Nephron (organoid): ENCODE measurements around the gene UXS1.

Experiments used
- H3K27ac Mint-ChIP-seq, 3 experiments: 2 replicates each; pipeline ENCODE4 v1.8.0; 2020; ENCODE audit warnings: mixed read lengths in 3 of 3, mild to moderate bottlenecking in 2 of 3, moderate library complexity in 1 of 3
- H3K27me3 Mint-ChIP-seq: 2 replicates; pipeline ENCODE4 v1.8.0; 2021; ENCODE audit warnings: low read depth, mild to moderate bottlenecking, moderate library complexity, mixed read lengths
- H3K36me3 Mint-ChIP-seq: 2 replicates; pipeline ENCODE4 v1.8.0; 2020; ENCODE audit warnings: low read depth, mixed read lengths
- H3K4me1 Mint-ChIP-seq: 2 replicates; pipeline ENCODE4 v1.8.0; 2020; ENCODE audit warnings: mixed read lengths
- H3K4me3 Mint-ChIP-seq, 3 experiments: 2 replicates each; pipeline ENCODE4 v1.8.0; 2020; ENCODE audit warnings: mild to moderate bottlenecking in 3 of 3, mixed read lengths in 3 of 3, moderate library complexity in 2 of 3
- H3K9me3 Mint-ChIP-seq: 2 replicates; pipeline ENCODE4 v1.8.0; 2020; ENCODE audit warnings: mixed read lengths
- TF ChIP-seq, protein P1 (sequence below), 3 experiments: fragments of 200-600 bp; sonication (generic); IDR thresholded peaks; one replicate each; pipeline ENCODE4 v1.5.0; 2021; ENCODE audit warnings: antibody characterized with exemption in 3 of 3; ENCODE audit not compliant: unreplicated experiment in 3 of 3

UXS1 gene

DNA sequence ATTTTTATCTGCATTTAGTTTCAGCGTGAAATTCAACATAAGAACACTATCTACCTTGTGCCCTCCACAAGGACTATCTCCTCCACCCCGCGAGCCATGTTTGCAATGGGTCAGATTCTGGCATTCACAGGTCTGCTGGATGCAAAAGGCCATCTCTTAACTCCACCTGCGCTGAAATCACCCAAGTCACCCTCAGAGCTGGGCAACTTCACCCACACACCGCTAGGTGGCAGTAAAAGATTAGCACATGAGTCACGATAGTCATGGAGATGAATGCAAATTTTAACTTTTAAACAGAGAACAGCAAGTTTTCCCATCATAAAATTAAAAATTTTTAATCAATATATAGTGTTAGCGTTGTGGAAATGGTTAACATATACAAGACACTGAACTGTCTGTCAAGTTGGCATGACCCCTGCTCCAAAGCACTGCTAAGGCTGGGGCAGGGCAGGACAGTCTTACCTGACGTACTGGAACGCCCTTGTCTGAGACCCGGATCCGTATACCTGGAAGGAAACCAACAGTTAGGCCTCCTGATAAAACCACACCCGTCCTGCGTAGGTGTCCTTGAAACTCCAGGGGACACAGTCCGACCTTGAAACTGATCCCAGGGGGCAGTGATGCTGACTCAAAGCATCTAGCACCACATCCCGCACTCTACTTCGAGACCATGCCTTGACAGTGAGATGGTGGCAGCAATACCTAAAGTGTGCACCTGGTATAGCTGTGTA, 89.6 kb downstream of the UXS1 start:
- H3K36me3 Mint-ChIP-seq: peaks cover 14% of the 10 kb centered on the region
- H3K4me3 Mint-ChIP-seq: no peak overlapping the region
- no peaks in the 10 kb centered on the region for H3K27me3 Mint-ChIP-seq
- no peak overlapping the region for H3K27ac Mint-ChIP-seq
- H3K4me1 Mint-ChIP-seq: peaks cover under 1% of the 10 kb centered on the region
- TF ChIP-seq, protein P1, sequence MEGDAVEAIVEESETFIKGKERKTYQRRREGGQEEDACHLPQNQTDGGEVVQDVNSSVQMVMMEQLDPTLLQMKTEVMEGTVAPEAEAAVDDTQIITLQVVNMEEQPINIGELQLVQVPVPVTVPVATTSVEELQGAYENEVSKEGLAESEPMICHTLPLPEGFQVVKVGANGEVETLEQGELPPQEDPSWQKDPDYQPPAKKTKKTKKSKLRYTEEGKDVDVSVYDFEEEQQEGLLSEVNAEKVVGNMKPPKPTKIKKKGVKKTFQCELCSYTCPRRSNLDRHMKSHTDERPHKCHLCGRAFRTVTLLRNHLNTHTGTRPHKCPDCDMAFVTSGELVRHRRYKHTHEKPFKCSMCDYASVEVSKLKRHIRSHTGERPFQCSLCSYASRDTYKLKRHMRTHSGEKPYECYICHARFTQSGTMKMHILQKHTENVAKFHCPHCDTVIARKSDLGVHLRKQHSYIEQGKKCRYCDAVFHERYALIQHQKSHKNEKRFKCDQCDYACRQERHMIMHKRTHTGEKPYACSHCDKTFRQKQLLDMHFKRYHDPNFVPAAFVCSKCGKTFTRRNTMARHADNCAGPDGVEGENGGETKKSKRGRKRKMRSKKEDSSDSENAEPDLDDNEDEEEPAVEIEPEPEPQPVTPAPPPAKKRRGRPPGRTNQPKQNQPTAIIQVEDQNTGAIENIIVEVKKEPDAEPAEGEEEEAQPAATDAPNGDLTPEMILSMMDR (IDR thresholded peaks at IDR 0.05; ENCODE audit: unreplicated experiment in 3 of 3): peak; percentile 97 to 98 (median 97)
- no peaks in the 10 kb centered on the region for H3K9me3 Mint-ChIP-seq

DNA sequence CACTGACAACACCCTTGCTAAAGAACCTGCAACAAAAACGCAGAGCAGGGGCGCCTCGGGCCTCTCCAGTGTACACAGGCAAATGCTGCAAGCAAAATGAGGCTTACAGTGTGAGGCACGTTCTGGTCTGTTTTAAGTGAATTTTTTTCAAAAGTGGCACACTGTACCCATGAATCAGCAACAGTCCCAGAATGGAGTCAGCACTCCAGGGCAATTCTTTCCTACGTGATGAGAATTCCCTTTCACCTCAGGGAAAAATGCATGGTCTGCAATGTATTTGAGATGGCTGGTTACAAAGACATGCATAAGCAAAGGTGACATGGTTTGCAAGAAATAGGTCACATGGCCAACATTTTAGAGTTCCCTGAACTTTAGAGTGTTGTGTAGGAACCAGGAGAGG, 94.4 kb downstream of the UXS1 start:
- H3K27me3 Mint-ChIP-seq: no peaks in the 10 kb centered on the region
- H3K4me1 Mint-ChIP-seq: peaks cover 7% of the 10 kb centered on the region
- peaks cover 29% of the 10 kb centered on the region for H3K36me3 Mint-ChIP-seq
- H3K9me3 Mint-ChIP-seq: no peaks in the 10 kb centered on the region
- TF ChIP-seq, protein P1 (IDR thresholded peaks at IDR 0.05; ENCODE audit: unreplicated experiment in 3 of 3): no peak
- H3K27ac Mint-ChIP-seq: no peak overlapping the region
- no peak overlapping the region for H3K4me3 Mint-ChIP-seq

DNA sequence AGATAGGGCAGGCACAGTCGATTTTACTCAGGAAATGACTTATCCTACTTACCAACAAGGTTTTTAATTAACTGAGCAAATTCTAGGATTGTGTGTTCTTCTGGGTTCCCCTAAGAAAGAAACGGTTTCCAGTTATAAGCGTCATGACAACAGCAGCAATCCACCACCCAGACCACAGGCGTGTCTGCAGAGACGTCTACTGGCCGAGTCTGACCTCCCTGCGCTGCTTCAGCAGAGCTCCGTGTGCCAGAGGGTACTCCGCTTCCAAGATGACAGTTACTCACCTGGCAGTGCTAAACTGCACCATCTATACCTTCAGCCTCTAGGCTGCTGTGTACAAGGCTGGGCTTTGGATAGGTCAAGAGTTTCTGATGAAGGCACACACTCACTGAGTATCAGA, 95.4 kb downstream of the UXS1 start:
- Mint-ChIP-seq H3K9me3 (no peaks in the 10 kb centered on the region), H3K4me1 (peaks cover 11% of the 10 kb centered on the region), H3K27me3 (no peaks in the 10 kb centered on the region), H3K4me3 (no peak overlapping the region), H3K36me3 (peaks cover 39% of the 10 kb centered on the region), H3K27ac (no peak overlapping the region)
- TF ChIP-seq, protein P1 (IDR thresholded peaks at IDR 0.05; ENCODE audit: unreplicated experiment in 3 of 3): no peak

DNA sequence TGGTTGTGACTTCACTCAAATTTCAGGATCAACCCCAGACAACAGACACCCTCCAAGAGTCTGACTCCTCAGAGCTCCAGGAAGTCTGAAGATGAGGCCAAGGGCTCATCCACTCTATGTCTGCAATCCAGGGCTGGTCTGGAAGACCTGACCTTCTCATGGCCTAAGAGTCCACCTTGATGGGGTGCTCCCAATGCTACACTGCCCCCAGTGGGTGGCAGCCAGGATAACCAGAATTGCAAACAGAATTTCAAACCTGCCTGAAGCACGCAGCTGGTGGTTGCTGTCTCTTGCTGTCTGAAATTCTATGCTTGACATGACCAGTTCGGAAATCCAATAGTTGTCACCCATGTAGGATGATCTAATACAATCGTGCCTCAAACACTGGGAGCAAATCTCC, 96.0 kb downstream of the UXS1 start:
- H3K27ac Mint-ChIP-seq: no peak overlapping the region
- no peaks in the 10 kb centered on the region for H3K27me3 Mint-ChIP-seq
- H3K4me1 Mint-ChIP-seq: peaks cover 11% of the 10 kb centered on the region
- no peaks in the 10 kb centered on the region for H3K9me3 Mint-ChIP-seq
- no peak overlapping the region for H3K4me3 Mint-ChIP-seq
- H3K36me3 Mint-ChIP-seq: peaks cover 45% of the 10 kb centered on the region
- TF ChIP-seq, protein P1 (IDR thresholded peaks at IDR 0.05; ENCODE audit: unreplicated experiment in 3 of 3): peak; percentile 19 to 44 (median 40)

DNA sequence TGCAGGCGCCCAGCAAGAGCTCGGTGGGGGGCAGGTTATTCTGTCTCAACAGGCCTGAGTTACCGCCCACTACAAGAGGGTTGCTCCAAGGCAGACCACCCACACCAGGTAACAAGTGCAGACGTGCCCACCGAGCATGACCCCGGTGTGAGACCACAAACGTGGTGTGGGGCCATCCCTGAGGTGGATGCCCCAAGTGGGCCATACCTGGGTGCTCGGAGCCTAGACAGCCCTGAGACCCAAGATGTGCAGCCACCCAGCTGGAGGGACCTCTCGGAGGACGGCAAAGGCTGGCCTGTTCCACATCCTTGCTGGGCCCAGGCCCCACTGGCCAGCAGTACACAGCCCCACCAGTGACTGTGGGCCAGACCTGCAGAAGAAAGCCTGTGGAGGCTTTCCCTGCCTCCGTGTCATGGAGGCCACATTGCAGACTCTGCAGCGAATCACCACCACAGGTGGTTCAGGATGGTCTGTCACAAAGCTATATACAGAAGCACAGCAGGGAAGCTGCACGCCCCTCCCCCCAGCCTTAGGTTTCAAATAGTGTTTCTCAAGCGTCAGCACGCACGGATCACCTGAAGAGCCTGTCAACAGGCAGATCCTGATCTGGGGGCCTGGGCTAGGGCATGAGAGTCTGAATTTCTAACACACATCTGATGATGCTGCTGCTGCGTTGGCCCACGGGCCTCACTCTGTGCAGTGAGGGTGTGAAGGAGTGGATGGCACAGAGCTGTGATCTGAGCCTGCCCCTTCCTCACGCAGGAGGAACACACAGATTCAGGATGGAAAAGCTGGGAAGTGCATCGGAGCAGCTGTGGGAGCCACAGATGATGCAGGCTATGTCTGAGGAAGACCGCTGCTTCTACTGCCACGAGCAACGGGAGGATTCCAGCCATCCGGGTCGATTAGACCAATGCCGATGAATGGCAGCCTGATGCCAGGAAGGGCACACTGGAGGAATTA, 96.8 kb downstream of the UXS1 start:
- Mint-ChIP-seq H3K27me3 (no peaks in the 10 kb centered on the region), H3K27ac (no peak overlapping the region), H3K36me3 (peaks cover 52% of the 10 kb centered on the region), H3K4me1 (peaks cover 11% of the 10 kb centered on the region), H3K4me3 (no peak overlapping the region), H3K9me3 (no peaks in the 10 kb centered on the region)
- TF ChIP-seq, protein P1 (IDR thresholded peaks at IDR 0.05; ENCODE audit: unreplicated experiment in 3 of 3): no peak
